SU-DHL-6 (cell line): ENCODE measurements around the gene PPP2R5C.

Experiments
- H2AFZ ChIP-seq: fragments of 200-600 bp; sonication (generic); 2 replicates; pipeline ENCODE4 v1.6.1; 2014; ENCODE audit warnings: low read depth, mild to moderate bottlenecking, moderate library complexity, mixed read lengths, antibody characterized with exemption, low read length; ENCODE audit not compliant: severe bottlenecking
- H3F3A ChIP-seq: fragments of 200-600 bp; shearing (Covaris generic); 2 replicates; pipeline ENCODE4 v1.6.0; 2016; ENCODE audit warnings: antibody characterized with exemption, mild to moderate bottlenecking; ENCODE audit not compliant: insufficient read depth
- H3K27ac ChIP-seq: fragments of 200-600 bp; sonication (generic); 2 replicates; pipeline ENCODE4 v1.5.1; 2016; ENCODE audit warnings: low read depth, mild to moderate bottlenecking, low read length, moderate library complexity, mixed read lengths
- H3K27me3 ChIP-seq: fragments of 200-600 bp; sonication (generic), shearing (Covaris generic); 2 replicates; pipeline ENCODE4 v1.6.0; 2014; ENCODE audit warnings: mild to moderate bottlenecking, low read length
- H3K36me3 ChIP-seq: fragments of 200-600 bp; sonication (generic); 2 replicates; pipeline ENCODE4 v1.6.1; 2014; ENCODE audit warnings: mild to moderate bottlenecking, low read length, mixed read lengths
- H3K4me2 ChIP-seq: fragments of 300-600, 200-600 bp; shearing (Covaris generic), sonication (generic); 2 replicates; pipeline ENCODE4 v1.6.0; 2014; ENCODE audit warnings: low read length, low read depth, mild to moderate bottlenecking; ENCODE audit not compliant: poor library complexity, severe bottlenecking
- H3K4me3 ChIP-seq: fragments of 200-600 bp; sonication (generic); 2 replicates; pipeline ENCODE4 v1.5.1; 2014; ENCODE audit warnings: antibody characterized with exemption, low read length, mild to moderate bottlenecking, mixed read lengths; ENCODE audit not compliant: insufficient read depth, poor library complexity, severe bottlenecking
- H3K79me2 ChIP-seq: fragments of 200-600 bp; sonication (generic); 2 replicates; pipeline ENCODE4 v1.6.1; 2014; ENCODE audit warnings: mild to moderate bottlenecking, low read length, moderate library complexity; ENCODE audit not compliant: insufficient read depth
- H3K9ac ChIP-seq: fragments of 200-600 bp; sonication (generic); 2 replicates; pipeline ENCODE4 v1.7.0; 2014; ENCODE audit warnings: mild to moderate bottlenecking, low read length
- H3K9me2 ChIP-seq: fragments of 200-600 bp; sonication (generic); replicated peaks from 2 replicates; pipeline ENCODE4 v1.6.1; 2014; ENCODE audit warnings: low read length; ENCODE audit not compliant: insufficient read depth
- H3K9me3 ChIP-seq: fragments of 200-600 bp; sonication (generic); 2 replicates; pipeline ENCODE4 v1.6.1; 2014; ENCODE audit warnings: low read length, mixed read lengths; ENCODE audit not compliant: insufficient read depth
- H4K20me1 ChIP-seq: fragments of 200-600 bp; sonication (generic); 2 replicates; pipeline ENCODE4 v1.6.1; 2014; ENCODE audit warnings: low read depth, mild to moderate bottlenecking, antibody characterized with exemption, low read length, moderate library complexity, mixed read lengths
- CTCF ChIP-seq: fragments of 200-600 bp; sonication (generic); IDR thresholded peaks from one replicate; pipeline ENCODE4 v1.5.1; 2017; ENCODE audit warnings: antibody characterized with exemption, mild to moderate bottlenecking, low read length, moderate library complexity; ENCODE audit not compliant: insufficient read depth, poor library complexity, severe bottlenecking
- EZH2phosphoT487 ChIP-seq: fragments of 200-600 bp; sonication (generic), shearing (Covaris generic); conservative IDR thresholded peaks from 2 replicates; pipeline ENCODE4 v1.6.1; 2018; ENCODE audit warnings: mild to moderate bottlenecking, antibody characterized with exemption, low read length, moderate library complexity, mixed read lengths

PPP2R5C gene

DNA sequence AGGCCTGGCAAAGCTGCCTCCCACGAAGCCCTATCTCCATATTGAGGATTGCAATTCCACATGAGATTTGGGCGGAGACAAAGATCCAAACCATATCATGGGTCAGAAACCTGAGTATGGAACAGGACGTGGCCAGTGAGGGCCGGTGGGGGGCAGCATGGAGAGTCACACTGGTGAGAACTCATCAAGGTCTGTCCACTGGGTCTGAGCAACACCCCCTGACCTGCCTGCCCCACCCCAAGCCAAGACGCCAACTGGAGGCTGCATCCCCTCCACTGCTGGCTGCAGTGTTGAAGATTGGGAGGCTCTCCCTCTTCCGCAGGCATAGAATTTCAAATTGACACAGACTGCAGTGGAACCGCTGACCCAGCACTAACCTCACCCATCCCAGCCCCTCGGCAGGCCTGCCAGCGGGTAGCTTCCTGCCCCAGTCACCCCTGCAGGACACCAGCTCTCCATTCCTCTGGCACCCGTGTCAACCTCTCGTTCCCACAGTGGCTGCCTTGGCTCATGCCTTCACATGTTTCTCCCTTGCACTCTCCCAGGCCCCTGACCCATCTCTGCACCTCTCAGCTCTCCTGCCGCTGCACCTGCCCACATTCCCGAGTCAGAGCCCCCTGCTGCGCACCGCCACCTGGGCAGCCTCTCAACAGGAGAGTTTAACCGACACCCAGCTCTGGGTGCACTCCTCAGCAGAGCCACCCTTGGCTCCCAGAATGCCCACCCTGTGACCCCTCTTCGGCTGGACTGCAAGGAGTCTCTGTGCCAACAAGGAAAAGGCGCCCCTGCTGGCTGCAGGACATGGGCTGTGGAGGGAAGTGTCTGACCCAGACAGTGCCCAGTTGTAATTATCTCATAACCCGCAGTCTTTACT, 45.2 kb upstream of the PPP2R5C start:
- Histone ChIP-seq H3K4me3 (no peak overlapping the region), H3K27ac (no peak overlapping the region), H3K9me3 (no peaks in the 10 kb centered on the region), H3K9me2 (no peaks in the 10 kb centered on the region), H4K20me1 (no peaks in the 10 kb centered on the region), H3K36me3 (no peaks in the 10 kb centered on the region), H3K4me2 (no peak overlapping the region), H3K9ac (no peak overlapping the region), H3F3A (no peaks in the 10 kb centered on the region), H3K27me3 (no peaks in the 10 kb centered on the region), H2AFZ (no peak overlapping the region), H3K79me2 (no peaks in the 10 kb centered on the region)
- TF ChIP-seq CTCF (no peak), EZH2phosphoT487 (no peak)

- no peaks in the 10 kb centered on the region for H3K9me3 ChIP-seq
- no peak overlapping the region for H3K4me2 ChIP-seq
- H3K27me3 ChIP-seq, result no peaks in the 10 kb centered on the region
- no peaks in the 10 kb centered on the region for H4K20me1 ChIP-seq
- no peaks in the 10 kb centered on the region for H3K9me2 ChIP-seq
- H3K36me3 ChIP-seq, result no peaks in the 10 kb centered on the region
- H3K4me3 ChIP-seq, result no peak overlapping the region
- H3K79me2 ChIP-seq, result no peaks in the 10 kb centered on the region
- H3K9ac ChIP-seq, result no peak overlapping the region
- H3K27ac ChIP-seq, result no peak overlapping the region
- no peak overlapping the region for H2AFZ ChIP-seq
- TF ChIP-seq CTCF (no peak), EZH2phosphoT487 (no peak)
- no peaks in the 10 kb centered on the region for H3F3A ChIP-seq
Observed at GRCh38 chr14:101716956-101717662, 44.4 kb upstream of the PPP2R5C start.

GRCh38 chr14:101717663-101718490, 43.6 kb upstream of the PPP2R5C start:
- Histone ChIP-seq H3K27ac (no peak overlapping the region), H3K4me2 (no peak overlapping the region)

More at GRCh38 chr14:101717663-101718490, 43.6 kb upstream of the PPP2R5C start:
- Histone ChIP-seq H3K79me2 (no peaks in the 10 kb centered on the region), H3K36me3 (no peaks in the 10 kb centered on the region), H3F3A (no peaks in the 10 kb centered on the region), H3K4me3 (no peak overlapping the region), H2AFZ (no peak overlapping the region), H3K9ac (no peak overlapping the region), H3K9me3 (no peaks in the 10 kb centered on the region), H3K27me3 (no peaks in the 10 kb centered on the region), H4K20me1 (no peaks in the 10 kb centered on the region), H3K9me2 (no peaks in the 10 kb centered on the region)
- no peak for TF ChIP-seq EZH2phosphoT487
- TF ChIP-seq CTCF, result no peak
